ENCODE data around the gene TEX261.
"Not testable (repeated sequence)": the region's sequence is repeated elsewhere in the genome, so short reads cannot be mapped to it uniquely, and the experiment has no call there.

The TEX261 gene

DNA sequence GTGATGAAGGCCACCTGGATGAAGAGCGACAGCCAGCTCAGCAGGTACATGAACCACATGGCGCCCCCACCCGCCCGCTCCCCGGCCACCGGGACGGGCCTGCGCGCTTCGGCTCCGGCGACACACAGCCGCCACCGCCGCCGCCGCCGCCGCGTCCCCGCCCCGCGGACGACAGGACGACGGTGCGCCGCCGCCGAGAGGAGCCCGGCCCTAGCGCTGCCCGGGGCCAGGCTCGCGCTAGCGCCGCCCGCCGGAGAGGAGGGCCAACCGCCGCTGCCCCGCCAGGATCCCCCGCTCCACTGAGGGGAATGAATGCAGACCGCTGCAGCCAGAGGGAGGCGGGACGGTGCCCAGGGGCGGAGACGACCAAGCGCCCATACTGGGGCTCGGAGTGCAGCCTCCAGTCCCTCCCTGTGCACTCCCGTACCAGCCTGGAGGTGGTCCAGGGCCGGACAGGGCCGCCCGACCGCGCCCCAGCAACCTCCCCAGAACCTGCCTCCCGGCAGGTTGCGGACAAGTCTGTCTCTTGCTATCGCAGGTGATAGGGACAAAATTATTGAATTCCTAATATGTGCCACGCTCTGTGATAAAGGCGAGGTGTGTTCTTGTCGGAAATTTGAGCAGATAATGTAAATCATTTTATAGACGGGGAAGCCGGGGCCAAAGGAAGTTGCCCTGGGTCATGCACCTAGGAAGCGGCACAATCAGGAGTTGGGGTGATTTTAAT is at the start of gene TEX261:
Gene TEX261, minus strand, starts transcription at position 175 of the 727 bp plus-strand sequence. Its CDS starts 116 bp downstream, at position 59.
- DNase-seq, result peak; percentile 93

GRCh38 chr2:71043531-71044407 is 49.1 kb upstream of the TEX261 start:
- no peak for DNase-seq

DNA sequence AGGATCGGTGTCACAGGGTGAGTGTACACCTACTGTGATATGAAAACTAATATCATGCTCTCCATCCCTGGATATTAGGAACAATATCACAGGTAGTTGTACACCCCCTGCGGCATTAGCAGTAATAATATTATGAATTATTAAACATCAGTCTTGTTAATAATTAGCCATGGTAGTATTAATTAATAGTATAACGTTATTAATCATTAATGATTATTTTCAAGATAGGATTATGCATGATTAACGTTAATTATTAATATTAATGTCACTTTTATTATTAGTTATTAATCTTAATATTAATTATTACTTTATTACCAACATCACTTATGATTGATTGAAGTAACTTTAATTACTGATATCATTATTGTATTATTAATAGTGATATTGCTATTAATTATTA is 47.6 kb upstream of the TEX261 start:
- no peak for DNase-seq

- DNase-seq, result not testable (repeated sequence)
Observed at GRCh38 chr2:71036296-71036695, 41.6 kb upstream of the TEX261 start.

- DNase-seq, result peak; percentile 77
Observed at GRCh38 chr2:71023553-71024243, 29.0 kb upstream of the TEX261 start.

- DNase-seq, result not testable (repeated sequence)
Observed at GRCh38 chr2:71021394-71021793, 26.7 kb upstream of the TEX261 start.

GRCh38 chr2:71019989-71020388 is 25.3 kb upstream of the TEX261 start:
- DNase-seq, result not testable (repeated sequence)

GRCh38 chr2:71018625-71019024 is 24.0 kb upstream of the TEX261 start:
- no peak for DNase-seq

DNA sequence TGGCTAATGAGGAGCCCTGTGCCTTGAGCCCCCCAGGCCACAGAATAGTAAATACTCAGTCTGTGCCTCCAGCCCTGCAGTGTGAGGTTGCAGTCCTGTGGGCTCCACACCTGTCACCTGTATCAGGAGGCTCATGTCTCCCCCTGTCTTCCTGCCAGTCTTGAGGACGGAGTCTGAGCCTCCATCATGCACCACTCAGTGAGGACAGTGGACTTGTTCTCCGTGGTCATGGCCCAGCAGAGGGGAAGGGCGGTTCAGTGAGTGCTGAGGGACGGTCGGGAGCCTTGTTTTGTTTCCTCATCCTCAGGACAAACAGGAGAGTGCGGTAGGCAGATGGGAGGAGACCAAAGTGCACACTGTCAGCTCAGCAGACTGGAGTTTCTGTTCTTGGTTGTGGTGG is 17.1 kb upstream of the TEX261 start:
- not testable (repeated sequence) for DNase-seq

DNA sequence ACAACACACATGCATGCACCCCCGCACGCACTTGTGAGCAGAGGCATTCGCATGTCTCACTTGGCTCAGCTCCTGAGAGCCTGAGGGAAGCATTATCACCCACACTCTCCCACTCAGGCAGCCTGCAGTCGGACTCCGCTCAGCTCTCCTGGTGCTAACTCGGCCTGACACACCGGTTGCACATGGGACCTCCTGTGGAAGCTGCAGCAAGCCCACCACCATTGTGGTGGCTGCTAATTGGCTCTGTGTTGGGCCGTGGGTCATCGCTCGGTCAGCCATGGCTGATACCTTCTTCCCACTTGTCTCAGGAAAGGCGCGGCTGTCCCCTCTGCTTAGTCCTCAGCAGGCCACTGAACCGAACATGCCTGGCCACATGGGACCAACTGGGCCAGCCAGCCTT is 13.7 kb upstream of the TEX261 start:
- DNase-seq, result no peak

GRCh38 chr2:71006955-71007799 is 12.5 kb upstream of the TEX261 start:
- no peak for DNase-seq

DNA sequence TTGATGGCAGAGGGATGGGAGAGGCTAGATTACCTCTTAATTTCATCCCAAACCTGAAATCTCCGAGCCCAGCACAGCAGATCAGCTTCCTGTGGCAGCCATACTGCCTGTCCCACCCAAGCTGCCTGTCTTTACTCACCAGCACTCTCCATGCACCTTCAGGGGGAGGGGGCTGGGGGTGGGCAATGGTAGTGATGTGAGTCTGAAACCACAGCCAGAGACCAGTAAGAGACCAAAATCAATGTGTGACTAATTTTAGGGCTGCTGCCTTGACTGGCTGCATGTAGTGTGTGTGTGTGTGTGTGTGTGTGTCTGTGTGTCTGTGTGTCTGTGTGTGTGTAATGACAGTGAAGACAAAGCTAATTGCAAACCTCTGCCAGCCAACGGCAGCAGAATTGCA is 11.7 kb upstream of the TEX261 start:
- DNase-seq, result no peak

- no peak for DNase-seq
Observed at GRCh38 chr2:71005271-71006202, 10.9 kb upstream of the TEX261 start.

DNA sequence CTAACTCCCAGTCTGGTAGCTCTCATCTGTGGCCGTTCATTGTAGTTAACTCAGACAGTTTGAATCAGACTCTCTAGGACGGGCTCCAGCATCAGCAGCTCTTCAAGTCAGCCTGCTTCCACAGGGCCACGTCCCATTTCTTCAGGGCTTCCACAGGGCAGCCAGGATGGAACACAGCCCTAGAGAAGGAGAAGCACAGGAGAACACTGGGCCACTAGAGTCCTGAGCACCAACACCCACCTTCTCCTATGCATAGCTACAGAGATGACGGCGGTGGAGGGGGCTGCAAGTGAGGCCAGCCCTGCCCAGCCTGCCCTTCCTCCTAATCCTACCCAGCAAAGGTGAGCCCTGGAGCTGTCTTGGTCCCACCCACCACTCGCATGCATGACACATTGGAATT is 10.2 kb upstream of the TEX261 start:
- no peak for DNase-seq

- no peak for DNase-seq
Observed at GRCh38 chr2:71003966-71004755, 9.5 kb upstream of the TEX261 start.

DNA sequence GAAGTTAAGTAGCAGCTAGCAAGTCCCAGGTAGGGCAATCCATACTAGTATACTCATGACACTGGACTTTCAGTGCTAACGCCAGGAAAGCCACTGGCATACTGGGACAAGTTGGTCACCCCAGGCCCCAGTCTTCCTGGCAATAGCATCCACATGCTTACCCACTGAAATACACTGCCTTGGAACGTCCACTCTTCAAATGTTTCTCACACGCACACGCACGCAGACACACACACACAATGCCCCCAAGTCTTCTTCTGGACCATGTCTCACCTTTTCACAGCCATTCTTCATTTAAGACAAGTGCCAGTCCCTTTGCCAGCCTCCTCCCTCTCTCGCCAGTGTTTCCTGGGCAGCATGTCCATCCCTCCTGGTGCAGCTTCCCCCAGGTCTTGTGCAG is 8.7 kb upstream of the TEX261 start:
- DNase-seq, result no peak

DNA sequence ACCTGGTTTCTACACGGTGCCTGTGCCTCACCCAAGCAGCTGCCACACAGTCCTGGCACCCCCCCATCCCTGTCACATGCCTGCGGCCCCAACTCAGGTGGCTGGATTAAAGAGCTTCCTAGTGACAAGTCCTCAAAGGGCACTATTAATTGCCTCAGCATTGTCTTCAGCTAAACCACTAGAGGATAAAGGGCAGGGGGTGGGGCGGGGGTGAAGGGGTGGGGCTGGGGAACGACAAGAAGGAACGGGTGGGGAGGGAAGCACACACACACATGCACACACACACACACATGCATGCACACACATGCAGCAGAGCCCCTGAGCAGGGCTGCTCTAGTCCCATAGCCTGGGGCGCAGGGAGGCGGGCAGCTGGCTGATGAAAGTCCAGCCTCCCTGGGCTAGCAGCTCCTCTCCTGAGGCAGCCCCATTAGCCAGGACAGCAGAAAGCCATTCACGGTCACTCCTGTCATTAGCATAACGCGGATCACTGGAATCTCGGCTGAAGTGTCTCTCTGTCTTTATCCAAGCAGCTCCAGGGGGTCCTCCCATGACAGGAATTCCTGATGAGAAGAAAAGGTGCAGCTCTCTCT is 7.4 kb upstream of the TEX261 start:
- no peak for DNase-seq

GRCh38 chr2:71001592-71001927 is 6.9 kb upstream of the TEX261 start:
- no peak for DNase-seq

DNA sequence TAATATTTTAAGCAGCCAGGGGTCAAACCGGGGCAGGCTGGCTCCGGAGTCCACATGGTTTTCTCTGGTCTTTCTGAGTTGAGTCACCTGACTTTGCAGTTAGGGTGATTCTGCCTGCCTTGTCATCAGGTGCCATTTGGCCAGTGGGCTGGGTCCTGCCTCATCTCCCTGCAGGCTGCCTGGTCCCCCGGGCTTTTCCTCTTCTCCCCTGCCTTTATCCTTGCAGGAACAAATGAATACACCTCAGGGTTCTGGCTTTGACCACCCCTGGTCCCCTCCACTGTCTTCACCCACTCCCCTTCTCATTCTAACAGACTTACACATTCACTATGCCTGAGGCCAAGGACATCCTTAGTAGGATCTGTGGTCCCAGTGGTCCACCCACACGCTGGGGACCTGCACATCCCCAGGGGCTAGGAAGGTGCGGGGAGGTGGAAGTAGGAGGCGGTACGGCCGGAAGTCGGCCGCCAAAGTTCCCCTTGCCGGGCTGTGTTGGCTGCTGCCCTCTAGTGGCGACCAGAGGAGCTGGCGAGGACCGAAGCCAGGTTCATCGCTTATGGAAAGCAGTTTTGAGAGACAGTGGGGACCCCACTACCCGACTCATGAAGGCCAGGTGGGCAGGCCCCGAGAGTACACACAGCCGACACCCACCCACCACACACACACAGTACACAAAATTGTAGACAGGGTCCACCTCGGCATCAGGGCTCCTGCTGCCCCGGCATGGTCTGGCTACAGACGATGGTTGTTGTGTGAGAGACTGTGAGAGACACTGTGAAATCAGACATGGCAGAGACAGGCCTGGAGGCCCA is 6.3 kb upstream of the TEX261 start:
- DNase-seq, result peak; percentile 85

Measured in CD4-positive, alpha-beta T cell treated with Interleukin-10 for 1 hour (primary cell).